DMS 273 (cell line): ENCODE measurements around the gene SNX1.
"Not testable (repeated sequence)": the region's sequence is repeated elsewhere in the genome, so short reads cannot be mapped to it uniquely, and the experiment has no call there.

Source experiments
- DNase-seq: peaks from one replicate; lab custom pipeline; 2025; ENCODE audit not compliant: unreplicated experiment; lab: John Stamatoyannopoulos, UW

The SNX1 gene

GRCh38 chr15:64073496-64073895, 22.3 kb upstream of the SNX1 start:
- DNase-seq: not testable (repeated sequence)

- no peak for DNase-seq
Observed at GRCh38 chr15:64082757-64083156, 13.0 kb upstream of the SNX1 start.

GRCh38 chr15:64089543-64090280, 6.1 kb upstream of the SNX1 start:
- no peak for DNase-seq

DNA sequence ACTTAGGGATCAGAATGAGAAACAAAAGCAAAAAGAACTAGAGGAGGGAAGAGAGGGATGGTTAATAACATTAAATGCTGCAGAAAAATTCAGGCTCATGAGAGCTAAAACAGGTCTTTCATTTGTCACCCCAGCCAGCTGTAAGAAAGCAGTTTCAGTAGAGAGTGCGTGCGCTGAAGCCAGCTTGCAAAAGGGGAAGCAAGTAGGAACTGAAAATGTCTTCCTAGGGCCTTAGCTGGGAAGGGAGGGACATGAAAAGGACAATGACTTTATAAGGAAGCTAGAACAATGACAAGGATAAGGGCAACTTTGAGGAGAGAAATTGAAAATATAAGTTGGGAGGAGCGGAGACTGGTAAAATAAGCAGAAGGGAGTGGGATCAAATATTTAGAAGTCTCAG, 5.3 kb upstream of the SNX1 start:
- no peak for DNase-seq

- peak; percentile 15 for DNase-seq
Observed at GRCh38 chr15:64092075-64092820, 3.5 kb upstream of the SNX1 start.

- peak; percentile 63 for DNase-seq
Observed at GRCh38 chr15:64092864-64093626, 2.7 kb upstream of the SNX1 start.

- DNase-seq: peak; percentile 98
Observed at GRCh38 chr15:64093627-64094417, 2.0 kb upstream of the SNX1 start, which contains the start of gene CIAO2A. CIAO2A (minus strand) TSS chr15:64093838; CDS start chr15:64093768, 70 bp downstream.

GRCh38 chr15:64095431-64095794, 369 bp upstream of the SNX1 start:
- DNase-seq: no peak

DNA sequence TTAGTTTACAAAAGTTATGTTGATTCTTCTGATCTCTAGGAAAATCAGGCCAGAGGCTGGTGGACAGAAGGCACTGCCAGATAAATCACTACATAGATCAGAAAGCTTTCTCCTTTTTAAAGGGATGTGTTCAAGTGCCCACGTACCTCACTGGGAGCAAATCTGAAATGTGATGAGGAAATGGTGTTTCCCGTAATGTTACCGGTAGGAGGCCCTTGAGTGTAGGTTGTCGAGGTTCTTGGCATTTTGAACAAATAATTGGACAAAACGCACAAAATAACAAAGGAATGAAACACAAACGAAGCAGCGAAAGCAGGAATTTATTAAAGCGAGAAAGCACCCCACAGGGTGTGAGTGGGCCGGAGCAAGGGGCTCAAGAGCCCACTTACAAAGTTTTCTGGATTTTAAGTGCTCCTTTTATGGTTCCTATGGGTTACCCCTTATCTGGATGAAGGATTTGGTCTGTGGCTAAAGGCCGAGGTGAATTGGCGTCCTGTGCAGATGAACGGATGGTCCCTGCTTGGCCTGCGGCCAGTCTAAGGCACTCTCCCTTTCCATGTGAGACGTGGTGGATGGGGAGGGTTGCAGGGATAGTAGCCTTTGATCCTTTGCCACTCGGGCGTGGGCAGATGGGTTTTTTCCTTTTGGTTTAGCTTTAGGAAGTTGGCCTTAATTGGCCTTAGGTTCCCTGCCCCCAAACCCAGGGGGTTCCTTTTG, 1.0 kb downstream of the SNX1 start:
- peak; percentile 64 for DNase-seq

GRCh38 chr15:64099379-64099778, 3.6 kb downstream of the SNX1 start:
- DNase-seq: peak; percentile 8

DNA sequence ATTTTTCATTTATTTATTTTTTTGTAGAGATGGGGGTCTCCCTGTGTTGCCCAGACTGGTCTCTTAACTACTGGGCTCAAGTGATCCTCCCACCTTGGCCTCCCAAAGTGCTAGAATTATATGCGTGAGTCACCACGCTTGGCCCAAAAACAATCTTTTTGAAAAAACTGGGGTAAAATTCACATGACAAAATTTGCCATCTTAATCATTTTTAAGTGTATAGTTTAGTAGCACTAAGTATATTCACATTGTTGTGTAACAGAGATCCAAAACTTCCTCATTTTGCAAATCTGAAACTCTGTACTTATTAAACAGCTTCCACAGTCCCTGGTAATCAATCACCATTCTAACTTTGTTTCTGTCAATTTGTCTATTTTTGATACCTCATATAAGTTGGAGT, 5.2 kb downstream of the SNX1 start:
- no peak for DNase-seq

GRCh38 chr15:64102497-64102896, 6.7 kb downstream of the SNX1 start:
- no peak for DNase-seq

GRCh38 chr15:64105113-64105704, 9.4 kb downstream of the SNX1 start:
- DNase-seq: no peak

DNA sequence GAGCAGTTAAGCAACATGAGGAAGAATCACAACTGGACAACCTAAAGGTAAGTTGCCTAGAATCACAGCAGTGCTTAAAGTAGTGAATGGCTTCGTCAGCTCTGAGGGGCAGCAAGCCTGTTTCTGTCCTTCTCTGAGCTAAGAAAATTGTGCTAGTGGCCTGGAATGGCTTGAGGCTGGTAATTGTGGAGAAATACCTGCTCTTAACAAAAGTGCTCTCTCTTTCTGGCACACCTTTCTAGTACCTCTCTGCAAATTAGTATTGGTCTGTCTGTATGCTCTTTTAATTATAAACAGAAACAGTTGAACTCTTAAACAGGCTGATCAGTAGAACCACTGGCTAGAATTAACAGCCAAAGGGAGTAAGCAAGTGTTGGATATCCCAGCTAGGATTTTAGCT, 11.6 kb downstream of the SNX1 start:
- DNase-seq: no peak

DNA sequence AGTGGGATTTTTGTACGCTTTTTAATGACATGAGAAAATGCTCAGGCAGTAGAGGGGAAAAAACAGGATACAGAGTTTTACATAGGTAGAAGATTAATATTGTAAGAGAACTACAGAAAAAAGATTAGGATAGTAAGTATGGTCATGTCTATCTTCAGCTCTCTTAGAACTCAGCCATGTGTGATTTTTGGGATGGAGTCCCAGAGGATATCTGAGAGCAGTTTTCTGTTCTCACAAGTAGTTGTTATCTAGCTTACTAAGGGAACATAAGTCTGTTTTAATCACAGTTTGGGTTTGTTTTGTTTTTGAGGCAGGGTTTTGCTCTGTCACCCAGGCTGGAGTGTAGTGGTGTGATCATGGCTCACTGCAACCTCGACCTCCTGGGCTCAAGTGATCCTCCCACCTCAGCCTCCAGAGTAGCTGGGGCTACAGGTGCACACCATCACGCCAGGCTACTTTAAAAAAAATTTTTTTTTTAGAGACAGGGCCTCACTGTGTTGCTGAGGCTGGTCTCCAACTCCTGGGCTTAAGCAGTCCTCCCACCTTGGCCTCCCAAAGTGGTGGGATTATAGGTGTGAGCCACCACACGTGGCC, 14.4 kb downstream of the SNX1 start:
- DNase-seq: not testable (repeated sequence)

GRCh38 chr15:64110950-64111678, 15.3 kb downstream of the SNX1 start:
- no peak for DNase-seq

GRCh38 chr15:64111679-64112050, 15.9 kb downstream of the SNX1 start:
- DNase-seq: no peak

DNA sequence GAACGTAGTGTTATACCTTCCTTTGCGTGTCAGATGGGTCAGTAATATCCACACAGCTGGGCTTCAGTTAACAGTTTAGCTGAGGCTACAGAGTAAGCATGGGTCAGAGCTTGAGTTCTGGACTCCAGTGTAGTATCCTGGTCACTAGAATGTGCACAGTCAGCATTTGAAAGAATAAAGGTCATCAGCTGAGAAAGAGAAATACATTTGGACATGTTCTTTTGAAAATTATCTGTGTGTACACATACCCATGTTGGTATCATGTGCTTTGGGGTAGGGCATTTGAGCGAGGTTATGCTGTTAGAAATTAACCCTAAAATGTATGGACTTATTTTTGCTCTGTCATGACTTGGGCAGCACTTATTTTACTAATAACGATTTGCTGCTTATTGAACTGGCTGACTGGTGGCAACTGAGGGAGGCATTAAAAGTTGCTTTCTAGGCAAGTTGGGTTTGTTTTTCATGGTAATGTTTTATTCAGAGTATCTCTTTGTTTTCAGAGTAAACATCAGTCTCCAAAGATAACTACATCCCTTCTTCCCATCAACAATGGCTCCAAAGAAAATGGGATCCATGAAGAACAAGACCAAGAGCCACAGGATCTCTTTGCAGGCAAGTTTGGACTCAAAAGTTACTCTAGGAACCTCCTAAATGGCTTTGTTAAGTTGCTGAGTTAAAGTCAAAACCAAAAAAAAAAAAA, 16.4 kb downstream of the SNX1 start:
- DNase-seq: no peak
